HepG2 (cell line): ENCODE data around the gene CXXC5. TPM values are rescaled to one million over a fixed set of nuclear protein-coding genes. Genes with fewer than 3 reads are reported as not detected.

ENCODE experiments used
- HIC2 ChIP-seq: sonication (generic); formaldehyde crosslinking; IDR thresholded peaks from 2 replicates; pipeline ENCODE4 v1.9.0; 2022; ENCODE audit warnings: low read depth, missing genetic modification reagents
- RFXANK ChIP-seq: IDR thresholded peaks from 2 replicates; pipeline ENCODE4 v1.6.1; 2016
- SIN3B ChIP-seq: fragments of 150-350 bp; IDR thresholded peaks from 2 replicates; pipeline ENCODE4 v1.6.1; 2014; ENCODE audit warnings: low read length
- SIX4 ChIP-seq: sonication (generic); formaldehyde crosslinking; IDR thresholded peaks from 2 replicates; pipeline ENCODE4 v1.4.0; 2020; ENCODE audit warnings: missing genetic modification reagents
- SP140L ChIP-seq: sonication (generic); formaldehyde crosslinking; IDR thresholded peaks from 2 replicates; pipeline ENCODE4 v1.4.0; 2020; ENCODE audit warnings: missing genetic modification reagents, borderline replicate concordance
- THYN1 ChIP-seq: sonication (generic); formaldehyde crosslinking; IDR thresholded peaks from 2 replicates; pipeline ENCODE4 v1.8.1; 2023; ENCODE audit warnings: low read depth, mild to moderate bottlenecking, moderate library complexity, missing genetic modification reagents, borderline replicate concordance
- ZBED4 ChIP-seq: sonication (generic); formaldehyde crosslinking; IDR thresholded peaks from 2 replicates; pipeline ENCODE4 v1.4.0; 2020; ENCODE audit warnings: missing genetic modification reagents, borderline replicate concordance
- ZNF275 ChIP-seq: sonication (generic); formaldehyde crosslinking; IDR thresholded peaks from 2 replicates; pipeline ENCODE4 v1.8.0; 2022; ENCODE audit warnings: missing genetic modification reagents, mild to moderate bottlenecking, inconsistent platforms, borderline replicate concordance
- ZNF562 ChIP-seq: sonication (generic); formaldehyde crosslinking; IDR thresholded peaks from 2 replicates; pipeline ENCODE4 v1.8.0; 2022; ENCODE audit warnings: missing genetic modification reagents, borderline replicate concordance
- ZNF616 ChIP-seq: sonication (generic); formaldehyde crosslinking; IDR thresholded peaks from 2 replicates; pipeline ENCODE4 v1.5.0; 2020; ENCODE audit warnings: low read depth, mild to moderate bottlenecking, missing genetic modification reagents
- ZNF639 ChIP-seq: conservative IDR thresholded peaks from 2 replicates; pipeline ENCODE4 v1.6.1; 2018; ENCODE audit warnings: missing genetic modification reagents
- ZNF678 ChIP-seq: sonication (generic); formaldehyde crosslinking; IDR thresholded peaks from 2 replicates; pipeline ENCODE4 v1.4.0; 2020; ENCODE audit warnings: mild to moderate bottlenecking, missing genetic modification reagents
- polyA plus RNA-seq, 8 experiments: library from polyadenylated mRNA; depleted of rRNA in 3 of 8; stranded (reverse) in 7 of 8; unstranded in 1 of 8; fragments of >200 nt; fragmentation: Illumina TruSeq in 4 of 8; extraction: Trizol in 4 of 8; gene quantifications; 2 replicates each; pipeline versions ENCODE4 v1.2.1 to v1.2.3, GENCODE V29; 2011 to 2016; ENCODE audit warnings: low read depth in 4 of 8, missing spikeins in 1 of 8, mixed read lengths in 1 of 8; ENCODE audit not compliant: insufficient read depth in 1 of 8
- total RNA-seq, 5 experiments: library from RNA; depleted of rRNA; stranded (reverse); fragments of >200 nt; fragmentation: Illumina TruSeq; extraction: Trizol; gene quantifications; 2 replicates each; pipeline ENCODE4 v1.2.3, GENCODE V29; 2016; ENCODE audit warnings: low read depth in 1 of 5
- TF ChIP-seq, protein P1 (sequence below): sonication (generic); formaldehyde crosslinking; IDR thresholded peaks from 2 replicates; pipeline ENCODE4 v1.4.0; 2020; ENCODE audit warnings: missing genetic modification reagents, borderline replicate concordance
- TF ChIP-seq, protein P2 (sequence below), 2 experiments: sonication (generic) in 1 of 2; formaldehyde crosslinking in 1 of 2; IDR thresholded peaks; 2 replicates each; pipeline versions ENCODE4 v1.4.0 to v1.6.1; 2018 to 2020; ENCODE audit warnings: missing genetic modification reagents in 2 of 2, borderline replicate concordance in 1 of 2, low read depth in 1 of 2, mild to moderate bottlenecking in 1 of 2, missing biosample characterization in 1 of 2

The CXXC5 gene
- total and polyA plus RNA-seq, 2 of the 13 experiments (the other 11 are each of a cell fraction or from before 2014, with no cell fraction given): 32.3 to 33.0 TPM

DNA sequence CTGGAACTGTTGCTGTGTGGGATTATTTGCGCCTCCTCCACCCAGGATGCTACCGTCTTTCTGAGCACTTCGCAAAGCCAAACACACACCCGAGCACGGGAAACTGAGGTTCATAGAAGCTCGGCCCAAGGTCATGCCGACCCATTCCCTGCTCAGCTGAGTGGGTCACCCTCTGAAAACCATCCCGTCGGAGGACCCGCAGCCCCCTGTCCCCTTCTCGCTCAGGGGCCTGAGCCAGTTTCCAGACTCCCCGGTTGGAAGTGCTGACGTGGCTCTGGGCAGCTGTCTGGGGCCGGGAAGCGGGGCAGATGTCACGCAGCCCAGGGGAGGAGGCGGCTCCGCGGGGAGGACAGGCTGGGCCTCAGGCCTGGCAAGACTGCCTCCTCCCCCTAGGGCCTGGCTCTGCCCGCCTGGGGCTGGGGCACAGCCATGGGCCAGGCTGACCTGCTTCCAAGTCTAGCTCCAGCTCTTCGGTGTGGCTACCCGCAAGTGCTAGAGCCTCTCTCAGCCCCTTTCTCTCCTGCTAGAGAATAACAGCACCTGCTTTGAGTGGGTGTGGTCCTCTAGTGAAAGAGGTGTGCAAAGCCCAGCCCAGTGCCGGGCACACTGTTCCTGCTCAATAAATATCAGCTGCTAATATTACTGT, 9.9 kb upstream of the CXXC5 start (continued):
- peak; percentile 59; the same call in 1 of the 2 replicates for TF ChIP-seq ZNF678 (CRISPR knock-in tag)
- TF ChIP-seq SP140L (CRISPR knock-in tag): no peak
- TF ChIP-seq ZNF562 (CRISPR knock-in tag): no peak
- TF ChIP-seq SIN3B: no peak
- peak; percentile 86 for TF ChIP-seq HIC2 (CRISPR knock-in tag)
- TF ChIP-seq, protein P1, sequence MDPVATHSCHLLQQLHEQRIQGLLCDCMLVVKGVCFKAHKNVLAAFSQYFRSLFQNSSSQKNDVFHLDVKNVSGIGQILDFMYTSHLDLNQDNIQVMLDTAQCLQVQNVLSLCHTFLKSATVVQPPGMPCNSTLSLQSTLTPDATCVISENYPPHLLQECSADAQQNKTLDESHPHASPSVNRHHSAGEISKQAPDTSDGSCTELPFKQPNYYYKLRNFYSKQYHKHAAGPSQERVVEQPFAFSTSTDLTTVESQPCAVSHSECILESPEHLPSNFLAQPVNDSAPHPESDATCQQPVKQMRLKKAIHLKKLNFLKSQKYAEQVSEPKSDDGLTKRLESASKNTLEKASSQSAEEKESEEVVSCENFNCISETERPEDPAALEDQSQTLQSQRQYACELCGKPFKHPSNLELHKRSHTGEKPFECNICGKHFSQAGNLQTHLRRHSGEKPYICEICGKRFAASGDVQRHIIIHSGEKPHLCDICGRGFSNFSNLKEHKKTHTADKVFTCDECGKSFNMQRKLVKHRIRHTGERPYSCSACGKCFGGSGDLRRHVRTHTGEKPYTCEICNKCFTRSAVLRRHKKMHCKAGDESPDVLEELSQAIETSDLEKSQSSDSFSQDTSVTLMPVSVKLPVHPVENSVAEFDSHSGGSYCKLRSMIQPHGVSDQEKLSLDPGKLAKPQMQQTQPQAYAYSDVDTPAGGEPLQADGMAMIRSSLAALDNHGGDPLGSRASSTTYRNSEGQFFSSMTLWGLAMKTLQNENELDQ: 0 out of 2 replicates have a peak, but pooled peaks have one; percentile 16
- TF ChIP-seq THYN1 (CRISPR knock-in tag): no peak
- TF ChIP-seq ZNF275: 0 out of 2 replicates have a peak, but pooled peaks have one; percentile 6
- no peak for TF ChIP-seq ZNF639 (CRISPR knock-in tag)
- TF ChIP-seq ZNF616: no peak
- TF ChIP-seq RFXANK (CRISPR knock-in tag): no peak
- 0 out of 2 replicates have a peak, but pooled peaks have one; percentile 17 for TF ChIP-seq SIX4 (CRISPR knock-in tag)
- TF ChIP-seq ZBED4 (CRISPR knock-in tag): peak; percentile 18; the same call in 1 of the 2 replicates
- TF ChIP-seq, protein P2, sequence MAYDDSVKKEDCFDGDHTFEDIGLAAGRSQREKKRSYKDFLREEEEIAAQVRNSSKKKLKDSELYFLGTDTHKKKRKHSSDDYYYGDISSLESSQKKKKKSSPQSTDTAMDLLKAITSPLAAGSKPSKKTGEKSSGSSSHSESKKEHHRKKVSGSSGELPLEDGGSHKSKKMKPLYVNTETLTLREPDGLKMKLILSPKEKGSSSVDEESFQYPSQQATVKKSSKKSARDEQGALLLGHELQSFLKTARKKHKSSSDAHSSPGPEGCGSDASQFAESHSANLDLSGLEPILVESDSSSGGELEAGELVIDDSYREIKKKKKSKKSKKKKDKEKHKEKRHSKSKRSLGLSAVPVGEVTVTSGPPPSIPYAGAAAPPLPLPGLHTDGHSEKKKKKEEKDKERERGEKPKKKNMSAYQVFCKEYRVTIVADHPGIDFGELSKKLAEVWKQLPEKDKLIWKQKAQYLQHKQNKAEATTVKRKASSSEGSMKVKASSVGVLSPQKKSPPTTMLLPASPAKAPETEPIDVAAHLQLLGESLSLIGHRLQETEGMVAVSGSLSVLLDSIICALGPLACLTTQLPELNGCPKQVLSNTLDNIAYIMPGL (CRISPR knock-in tag; IDR thresholded peaks at IDR 0.05; ENCODE audit: borderline replicate concordance in 1 of 2, low read depth in 1 of 2): no peak; a peak in 1 of 4 replicates
